Raji (cell line): Measurements from ENCODE around the gene MSH3.

ENCODE experiments used
- POLR2A ChIP-seq: IDR thresholded peaks from 2 replicates; pipeline ENCODE4 v1.6.1; 2011; ENCODE audit warnings: low read depth, low read length, control low read depth; ENCODE audit not compliant: insufficient read depth

Gene MSH3

GRCh38 chr5:80870442-80870841 lies 216.0 kb downstream of the MSH3 start:
- TF ChIP-seq POLR2A, result no peak

DNA sequence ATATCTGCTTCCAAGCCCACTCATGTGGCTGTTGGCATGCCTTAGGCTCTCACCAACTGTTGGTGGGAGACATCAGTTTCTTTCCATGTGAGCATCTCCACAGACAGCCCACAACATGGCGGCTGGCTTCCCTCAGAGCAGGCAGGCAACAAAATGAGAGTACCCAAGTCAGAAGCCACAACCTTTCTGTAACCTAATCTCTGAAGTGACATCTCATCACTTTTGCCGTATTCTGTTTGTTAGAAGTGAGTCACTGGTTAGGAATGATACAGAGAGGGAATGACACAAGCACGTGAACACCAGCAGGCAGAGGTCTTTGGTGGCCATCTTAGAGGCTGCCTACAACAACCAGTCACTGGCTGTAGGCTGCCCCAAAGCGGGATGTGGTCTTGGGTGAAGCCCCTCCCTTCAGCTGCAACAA lies 217.1 kb downstream of the MSH3 start:
- no peak for TF ChIP-seq POLR2A

DNA sequence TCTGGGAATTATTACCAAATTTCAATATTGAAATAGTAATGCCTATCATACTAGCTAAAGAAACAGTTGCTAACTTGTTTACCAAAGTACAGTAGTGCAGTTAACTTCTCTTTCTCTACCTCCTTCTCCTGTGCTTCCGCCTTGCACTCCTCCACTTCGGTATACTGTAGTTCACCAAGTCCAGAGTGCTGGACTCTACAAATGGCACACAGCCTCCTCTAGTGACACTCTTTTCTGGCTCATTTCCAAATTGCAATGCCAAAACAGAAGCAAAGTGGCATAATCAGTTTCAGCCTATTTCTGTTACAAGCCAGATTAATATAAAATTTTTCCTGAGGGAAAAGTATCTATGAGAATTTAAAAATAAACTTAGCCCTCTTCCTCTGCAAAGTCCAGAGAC lies 219.7 kb downstream of the MSH3 start:
- TF ChIP-seq POLR2A, result no peak

DNA sequence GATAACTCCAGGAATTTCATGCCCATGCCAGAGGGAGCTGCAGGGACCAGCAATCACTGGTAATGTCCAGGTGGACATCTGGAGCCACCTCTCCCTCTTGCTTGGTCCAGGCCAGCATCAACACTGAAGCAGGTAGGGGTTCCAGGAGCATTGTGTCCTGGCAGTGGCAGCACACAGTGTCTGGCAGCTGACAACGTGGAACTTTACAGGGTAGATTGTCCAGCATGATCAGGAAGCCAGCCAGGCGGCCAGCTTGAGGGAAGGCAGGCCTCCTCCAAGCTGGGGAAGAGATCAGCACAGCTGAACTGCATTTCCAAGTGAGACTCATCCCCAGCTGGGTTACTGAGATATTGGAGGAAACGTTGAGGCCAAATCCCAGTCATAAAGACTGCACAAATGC lies 223.1 kb downstream of the MSH3 start:
- no peak for TF ChIP-seq POLR2A

- no peak for TF ChIP-seq POLR2A
These were observed 227.3 kb downstream of the MSH3 start for GRCh38 chr5:80881726-80882125.

DNA sequence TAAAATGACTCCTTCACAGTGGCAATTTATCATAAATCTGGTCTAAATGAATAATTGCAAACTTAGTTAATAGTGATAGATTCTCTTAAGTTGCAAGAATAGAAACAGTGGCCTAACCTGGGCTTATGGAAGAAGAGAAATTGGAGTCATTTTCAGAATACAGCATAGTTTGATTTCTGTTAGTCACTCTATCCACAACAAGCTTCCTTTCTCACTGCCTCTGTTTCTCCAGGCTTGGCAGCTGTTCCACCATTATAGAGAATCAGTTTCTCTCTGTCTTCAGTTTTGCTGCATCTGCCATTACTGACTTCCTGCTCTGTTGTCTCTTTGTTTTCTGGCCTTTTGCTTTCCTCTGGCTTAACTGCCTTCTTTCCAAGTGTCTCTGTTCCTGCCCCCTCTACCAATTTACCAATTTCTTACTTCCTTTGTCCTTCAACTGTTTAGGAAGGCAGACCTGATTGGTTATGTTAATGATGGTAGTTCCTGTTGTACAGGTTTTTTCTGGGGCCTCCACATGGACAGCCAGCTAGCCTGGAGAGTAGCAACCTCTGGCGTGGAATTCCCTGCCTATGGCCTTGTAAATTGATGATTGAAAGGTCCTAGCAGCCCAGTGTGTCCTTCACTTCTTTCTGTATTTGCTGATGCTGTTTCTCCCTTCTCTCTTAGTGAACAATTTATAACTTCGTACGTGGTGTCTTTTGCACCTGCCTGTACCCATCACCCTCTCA lies 229.8 kb downstream of the MSH3 start:
- TF ChIP-seq POLR2A, result no peak

GRCh38 chr5:80884929-80885328 lies 230.5 kb downstream of the MSH3 start:
- TF ChIP-seq POLR2A, result no peak

- no peak for TF ChIP-seq POLR2A
These were observed 231.0 kb downstream of the MSH3 start for GRCh38 chr5:80885396-80886000.

- no peak for TF ChIP-seq POLR2A
These were observed 239.6 kb downstream of the MSH3 start for GRCh38 chr5:80894083-80894482.

- TF ChIP-seq POLR2A, result no peak
These were observed 241.1 kb downstream of the MSH3 start for GRCh38 chr5:80895523-80895922.

DNA sequence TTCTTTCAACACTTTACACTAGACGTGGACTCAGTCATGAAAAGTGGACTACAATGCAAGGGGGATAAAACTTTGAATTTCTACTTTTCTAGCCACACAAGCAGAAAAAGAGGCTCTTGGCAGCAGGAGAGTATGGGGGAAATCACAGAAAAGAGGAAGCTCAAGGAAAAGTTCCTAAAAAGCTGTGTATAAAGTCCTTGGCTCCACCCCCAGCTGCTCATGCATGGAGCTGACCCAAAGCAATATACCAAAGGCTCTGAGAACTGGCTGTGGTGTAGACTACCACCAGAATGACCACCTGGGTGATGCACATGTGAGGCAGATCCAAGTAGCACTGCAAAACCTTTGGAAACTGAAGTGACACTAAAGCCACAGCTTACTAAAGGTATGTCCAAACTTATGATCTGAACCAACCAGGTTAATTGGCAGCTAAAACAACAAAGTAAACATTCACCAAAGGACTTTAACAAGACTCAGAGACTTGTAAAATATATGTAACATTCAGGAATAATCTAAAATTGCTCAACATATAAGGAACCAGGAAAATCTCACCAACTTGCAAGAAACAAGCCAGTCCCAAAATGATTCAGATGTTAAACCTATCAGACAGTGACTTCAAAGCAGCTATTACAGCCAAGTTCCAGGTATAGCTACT lies 250.2 kb downstream of the MSH3 start:
- no peak for TF ChIP-seq POLR2A

GRCh38 chr5:80905405-80905804 lies 251.0 kb downstream of the MSH3 start:
- TF ChIP-seq POLR2A, result no peak

GRCh38 chr5:80912479-80912878 lies 258.0 kb downstream of the MSH3 start:
- no peak for TF ChIP-seq POLR2A

GRCh38 chr5:80915716-80916115 lies 261.3 kb downstream of the MSH3 start:
- no peak for TF ChIP-seq POLR2A

- TF ChIP-seq POLR2A, result no peak
These were observed 262.2 kb downstream of the MSH3 start for GRCh38 chr5:80916676-80917075.

- TF ChIP-seq POLR2A, result no peak
These were observed 263.2 kb downstream of the MSH3 start for GRCh38 chr5:80917631-80918030.
